Liver (tissue), 9 donors: Measurements from ENCODE around the gene PRMT5. TPM values are rescaled to one million over a fixed set of nuclear protein-coding genes. Genes with fewer than 3 reads are reported as not detected.

Experiments used
- DNase-seq: peaks from one replicate; pipeline ENCODE4 v3.0.0-alpha.2; 2017; ENCODE audit warnings: low spot score
- H3K27ac ChIP-seq, 2 donors: one replicate each; pipeline ENCODE4 v1.7.0; 2013; ENCODE audit warnings: inconsistent platforms in 2 of 2, low read length in 2 of 2, control low read depth in 1 of 2, low read depth in 1 of 2, mild to moderate bottlenecking in 1 of 2
- H3K27me3 ChIP-seq, 4 donors: one replicate each; pipeline versions ENCODE4 v1.6.1 to v1.7.0; 2013; ENCODE audit warnings: low read length in 3 of 4, inconsistent platforms in 1 of 4, mild to moderate bottlenecking in 1 of 4, moderate library complexity in 1 of 4; ENCODE audit not compliant: control insufficient read depth in 4 of 4, insufficient read depth in 4 of 4
- H3K36me3 ChIP-seq, 4 donors: one replicate each; pipeline versions ENCODE4 v1.6.1 to v1.7.0; 2013; ENCODE audit warnings: low read length in 3 of 4, mild to moderate bottlenecking in 3 of 4, low read depth in 1 of 4, moderate library complexity in 1 of 4; ENCODE audit not compliant: control insufficient read depth in 4 of 4, insufficient read depth in 3 of 4
- H3K4me1 ChIP-seq, 4 donors: one replicate each; pipeline versions ENCODE4 v1.6.1 to v1.7.0; 2013; ENCODE audit warnings: low read length in 3 of 4, mild to moderate bottlenecking in 3 of 4, moderate library complexity in 1 of 4; ENCODE audit not compliant: control insufficient read depth in 4 of 4, insufficient read depth in 4 of 4
- H3K4me3 ChIP-seq, 3 donors: one replicate each; pipeline versions ENCODE4 v1.6.1 to v1.7.0; 2013; ENCODE audit warnings: low read length in 3 of 3, control low read depth in 1 of 3, low read depth in 1 of 3, mild to moderate bottlenecking in 1 of 3
- H3K9ac ChIP-seq, 2 donors: one replicate each; pipeline ENCODE4 v1.7.0; 2013; ENCODE audit warnings: low read length in 2 of 2, mild to moderate bottlenecking in 2 of 2, moderate library complexity in 2 of 2, control low read depth in 1 of 2, low read depth in 1 of 2
- H3K9me3 ChIP-seq, 4 donors: one replicate each; pipeline versions ENCODE4 v1.6.1 to v1.7.0; 2013; ENCODE audit warnings: low read length in 3 of 4; ENCODE audit not compliant: control insufficient read depth in 4 of 4
- ATF3 ChIP-seq: IDR thresholded peaks from 2 replicates; pipeline ENCODE4 v1.6.1; 2016; ENCODE audit warnings: antibody characterized with exemption
- CTCF ChIP-seq: fragments of 150-350 bp; IDR thresholded peaks from 2 replicates; pipeline ENCODE4 v1.5.1; 2017; ENCODE audit warnings: improper control_type of control experiment, low read depth, low read length; ENCODE audit not compliant: missing input control
- EGR1 ChIP-seq, 2 donors: IDR thresholded peaks; 2 replicates each; pipeline ENCODE4 v1.6.1; 2016 to 2018; ENCODE audit warnings: antibody characterized with exemption in 2 of 2, low read depth in 2 of 2
- FOXA1 ChIP-seq: IDR thresholded peaks from 2 replicates; pipeline ENCODE4 v1.6.1; 2016; ENCODE audit warnings: antibody characterized with exemption
- HNF4A ChIP-seq, 2 donors: conservative IDR thresholded peaks; 2 replicates each; pipeline ENCODE4 v1.6.1; 2016; ENCODE audit warnings: antibody characterized with exemption in 2 of 2, mild to moderate bottlenecking in 2 of 2
- HNF4G ChIP-seq: IDR thresholded peaks from 2 replicates; pipeline ENCODE4 v1.6.1; 2016; ENCODE audit warnings: antibody characterized with exemption
- JUND ChIP-seq, 2 donors: IDR thresholded peaks; 2 replicates each; pipeline ENCODE4 v1.6.1; 2016; ENCODE audit warnings: antibody characterized with exemption in 2 of 2
- MAX ChIP-seq: IDR thresholded peaks from 2 replicates; pipeline ENCODE4 v1.6.1; 2016; ENCODE audit warnings: antibody characterized with exemption
- NR2F2 ChIP-seq: IDR thresholded peaks from 2 replicates; pipeline ENCODE4 v1.6.1; 2016; ENCODE audit warnings: antibody characterized with exemption
- RAD21 ChIP-seq, 2 donors: IDR thresholded peaks; 2 replicates each; pipeline ENCODE4 v1.6.1; 2016; ENCODE audit warnings: antibody characterized with exemption in 2 of 2, mild to moderate bottlenecking in 2 of 2
- REST ChIP-seq: IDR thresholded peaks from 2 replicates; pipeline ENCODE4 v1.6.1; 2016; ENCODE audit warnings: antibody characterized with exemption, mild to moderate bottlenecking
- RXRA ChIP-seq, 2 donors: IDR thresholded peaks; 2 replicates each; pipeline ENCODE4 v1.6.1; 2017 to 2018; ENCODE audit warnings: antibody characterized with exemption in 2 of 2, mild to moderate bottlenecking in 1 of 2
- SP1 ChIP-seq: IDR thresholded peaks from 2 replicates; pipeline ENCODE4 v1.6.1; 2018; ENCODE audit warnings: antibody characterized with exemption, mild to moderate bottlenecking
- YY1 ChIP-seq: IDR thresholded peaks from 2 replicates; pipeline ENCODE4 v1.6.1; 2016; ENCODE audit warnings: antibody characterized with exemption, mild to moderate bottlenecking
- ZBTB33 ChIP-seq: IDR thresholded peaks from 2 replicates; pipeline ENCODE4 v1.6.1; 2016; ENCODE audit warnings: antibody characterized with exemption
- WGBS: extraction: QIAGEN DNeasy Blood & Tissue Kit; methylation state at CpG from one replicate; pipeline ENCODE4 v1.1.7; 2013; 5-methylcytosine and 5-hydroxymethylcytosine counted together
- polyA plus RNA-seq, 2 donors: library from polyadenylated mRNA; stranded (reverse) in 1 of 2; unstranded in 1 of 2; fragments of 200-250 nt in 1 of 2; fragments of >200 nt in 1 of 2; fragmentation: Nextera tagmentation in 1 of 2; extraction: Ambion mirVana in 1 of 2; gene quantifications; one replicate each; pipeline versions ENCODE4 v1.2.1 to v1.2.3, GENCODE V29; 2013 to 2015
- total RNA-seq, 2 donors: library from RNA; depleted of rRNA; stranded (reverse); fragments of >200 nt; gene quantifications; one replicate each; pipeline ENCODE4 v1.2.3, GENCODE V29; 2014
- donor health status: healthy.
- donor health status: healthy.
- donor health status: healthy.
- donor health status: healthy.
- donor health status: healthy.

The PRMT5 gene
- total and polyA plus RNA-seq, 4 donors = 14.1 to 28.2 (median 26.8) TPM

- no peak for DNase-seq
- H3K9ac ChIP-seq = no peak overlapping the region
- H3K36me3 ChIP-seq = peaks cover 7 to 39% (median 31%) of the 10 kb centered on the region in 4 donors
- no peak overlapping the region for H3K4me3 ChIP-seq
- H3K9me3 ChIP-seq = no peaks in the 10 kb centered on the region
- TF ChIP-seq FOXA1 (no peak), RXRA (IDR thresholded peaks at IDR 0.05) (no peak)
- WGBS = 96% methylated on average over 6 of the region's 6 CpGs
- peaks cover 8 to 28% (median 20%) of the 10 kb centered on the region in 4 donors for H3K4me1 ChIP-seq
- H3K27ac ChIP-seq = no peak overlapping the region
- H3K27me3 ChIP-seq = no peaks in the 10 kb centered on the region
These were observed 8.5 kb downstream of the PRMT5 start for GRCh38 chr14:22920697-22921096.

GRCh38 chr14:22919601-22919921 lies 9.6 kb downstream of the PRMT5 start:
- no peaks in the 10 kb centered on the region for H3K9me3 ChIP-seq
- H3K36me3 ChIP-seq = peaks cover 7 to 37% (median 25%) of the 10 kb centered on the region in 4 donors
- peaks cover 10 to 33% (median 21%) of the 10 kb centered on the region in 4 donors for H3K4me1 ChIP-seq
- no peaks in the 10 kb centered on the region for H3K27me3 ChIP-seq
- DNase-seq = no peak
- peak overlapping the region; percentile 58 to 84 for H3K27ac ChIP-seq
- peak overlapping the region in 1 of 2 donors; percentile 75 for H3K9ac ChIP-seq
- WGBS = 15% methylated on average over 10 of the region's 10 CpGs
- peak overlapping the region in 2 of 3 donors; percentile 23 to 44 for H3K4me3 ChIP-seq
- TF ChIP-seq RXRA (IDR thresholded peaks at IDR 0.05) (no peak), RAD21 (IDR thresholded peaks at IDR 0.05) (no peak), NR2F2 (no peak), ZBTB33 (no peak), REST (no peak), YY1 (no peak), JUND (IDR thresholded peaks at IDR 0.05) (no peak), MAX (no peak), ATF3 (no peak), HNF4A (conservative IDR thresholded peaks at IDR 0.05) (no peak), HNF4G (no peak), SP1 (no peak), EGR1 (IDR thresholded peaks at IDR 0.05; ENCODE audit: low read depth in 2 of 2) (no peak), CTCF (no peak)
